DOHH2 (cell line): ENCODE data around the gene MYCL.

Experiments used
- H3F3A ChIP-seq: fragments of 200-600 bp; sonication (generic), shearing (Covaris generic); 2 replicates; pipeline ENCODE4 v1.6.0; 2016; ENCODE audit warnings: antibody characterized with exemption, mild to moderate bottlenecking; ENCODE audit not compliant: control insufficient read depth, insufficient read depth
- H3K27ac ChIP-seq: fragments of 200-600 bp; sonication (generic); 2 replicates; pipeline ENCODE4 v1.5.1; 2014; ENCODE audit warnings: low read depth, mild to moderate bottlenecking, low read length, moderate library complexity
- H3K27me3 ChIP-seq: fragments of 200-600 bp; sonication (generic); 2 replicates; pipeline ENCODE4 v1.6.1; 2014; ENCODE audit warnings: mild to moderate bottlenecking, low read length, mixed read lengths; ENCODE audit not compliant: control insufficient read depth
- H3K36me3 ChIP-seq: fragments of 200-600 bp; sonication (generic); 2 replicates; pipeline ENCODE4 v1.6.1; 2014; ENCODE audit warnings: mild to moderate bottlenecking, low read length, moderate library complexity, mixed read lengths; ENCODE audit not compliant: control insufficient read depth
- H3K4me1 ChIP-seq: fragments of 200-600 bp; sonication (generic); 2 replicates; pipeline ENCODE4 v1.6.1; 2014; ENCODE audit warnings: mild to moderate bottlenecking, low read length, mixed read lengths; ENCODE audit not compliant: control insufficient read depth
- H3K4me2 ChIP-seq: fragments of 200-600 bp; sonication (generic); 2 replicates; pipeline ENCODE4 v1.6.0; 2014; ENCODE audit warnings: mild to moderate bottlenecking, low read length, moderate library complexity
- H3K4me3 ChIP-seq: fragments of 200-600 bp; sonication (generic); 2 replicates; pipeline ENCODE4 v1.5.1; 2014; ENCODE audit warnings: mild to moderate bottlenecking, low read length, mixed read lengths
- H3K79me2 ChIP-seq: fragments of 200-600 bp; sonication (generic); 2 replicates; pipeline ENCODE4 v1.6.1; 2014; ENCODE audit warnings: mild to moderate bottlenecking, low read length, mixed read lengths; ENCODE audit not compliant: control insufficient read depth
- H3K9me2 ChIP-seq: fragments of 200-600 bp; sonication (generic); replicated peaks from 2 replicates; pipeline ENCODE4 v1.6.1; 2014; ENCODE audit warnings: mild to moderate bottlenecking, low read length, mixed read lengths; ENCODE audit not compliant: control insufficient read depth
- H3K9me3 ChIP-seq: fragments of 200-600 bp; sonication (generic); 2 replicates; pipeline ENCODE4 v1.6.1; 2014; ENCODE audit warnings: antibody characterized with exemption, low read length, mixed read lengths; ENCODE audit not compliant: control insufficient read depth, insufficient read depth
- H4K20me1 ChIP-seq: fragments of 200-600 bp; sonication (generic); 2 replicates; pipeline ENCODE4 v1.6.0; 2014; ENCODE audit warnings: low read depth, mild to moderate bottlenecking, antibody characterized with exemption, low read length, moderate library complexity; ENCODE audit not compliant: control insufficient read depth, insufficient read depth
- EZH2phosphoT487 ChIP-seq: fragments of 200-600 bp; sonication (generic); IDR thresholded peaks from 2 replicates; pipeline ENCODE4 v1.6.1; 2017; ENCODE audit warnings: borderline replicate concordance, mild to moderate bottlenecking, antibody characterized with exemption, low read length, moderate library complexity, mixed read lengths
- TF ChIP-seq, protein P1 (sequence below): fragments of 200-600 bp; sonication (generic); IDR thresholded peaks from one replicate; pipeline ENCODE4 v1.5.1; 2014; ENCODE audit warnings: antibody characterized with exemption, mild to moderate bottlenecking, low read depth, low read length; ENCODE audit not compliant: poor library complexity, severe bottlenecking

MYCL gene

DNA sequence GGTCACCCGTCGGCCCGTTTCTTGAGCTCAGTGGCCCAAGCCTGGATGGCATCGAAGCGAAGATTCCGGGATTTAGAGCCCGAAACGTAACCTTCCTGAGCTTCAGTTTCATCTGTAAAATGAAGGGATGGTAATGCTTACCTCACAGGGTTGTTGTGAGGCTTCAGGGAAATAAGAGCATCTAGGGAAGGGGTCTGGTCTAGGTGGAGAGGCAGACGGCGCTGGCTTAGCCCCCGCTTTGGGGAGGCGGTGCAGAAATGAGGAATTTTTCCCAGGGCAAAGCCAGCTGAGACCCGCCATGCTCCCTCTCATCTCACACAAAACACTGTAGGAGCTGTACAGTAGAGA, 717 bp upstream of the MYCL start:
- Histone ChIP-seq H3K79me2 (no peaks in the 10 kb centered on the region), H3F3A (no peaks in the 10 kb centered on the region; the same call in 1 of the 2 replicates), H3K36me3 (no peaks in the 10 kb centered on the region), H3K9me2 (no peaks in the 10 kb centered on the region), H3K9me3 (no peaks in the 10 kb centered on the region), H3K4me1 (peaks cover 25% of the 10 kb centered on the region), H3K4me2 (peak overlapping the region; percentile 95), H3K27ac (no peak overlapping the region), H3K4me3 (peak overlapping the region; percentile 72), H4K20me1 (no peaks in the 10 kb centered on the region), H3K27me3 (peaks cover 50% of the 10 kb centered on the region)
- TF ChIP-seq, protein P1, sequence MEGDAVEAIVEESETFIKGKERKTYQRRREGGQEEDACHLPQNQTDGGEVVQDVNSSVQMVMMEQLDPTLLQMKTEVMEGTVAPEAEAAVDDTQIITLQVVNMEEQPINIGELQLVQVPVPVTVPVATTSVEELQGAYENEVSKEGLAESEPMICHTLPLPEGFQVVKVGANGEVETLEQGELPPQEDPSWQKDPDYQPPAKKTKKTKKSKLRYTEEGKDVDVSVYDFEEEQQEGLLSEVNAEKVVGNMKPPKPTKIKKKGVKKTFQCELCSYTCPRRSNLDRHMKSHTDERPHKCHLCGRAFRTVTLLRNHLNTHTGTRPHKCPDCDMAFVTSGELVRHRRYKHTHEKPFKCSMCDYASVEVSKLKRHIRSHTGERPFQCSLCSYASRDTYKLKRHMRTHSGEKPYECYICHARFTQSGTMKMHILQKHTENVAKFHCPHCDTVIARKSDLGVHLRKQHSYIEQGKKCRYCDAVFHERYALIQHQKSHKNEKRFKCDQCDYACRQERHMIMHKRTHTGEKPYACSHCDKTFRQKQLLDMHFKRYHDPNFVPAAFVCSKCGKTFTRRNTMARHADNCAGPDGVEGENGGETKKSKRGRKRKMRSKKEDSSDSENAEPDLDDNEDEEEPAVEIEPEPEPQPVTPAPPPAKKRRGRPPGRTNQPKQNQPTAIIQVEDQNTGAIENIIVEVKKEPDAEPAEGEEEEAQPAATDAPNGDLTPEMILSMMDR = peak; percentile 49
- TF ChIP-seq EZH2phosphoT487 = no peak

DNA sequence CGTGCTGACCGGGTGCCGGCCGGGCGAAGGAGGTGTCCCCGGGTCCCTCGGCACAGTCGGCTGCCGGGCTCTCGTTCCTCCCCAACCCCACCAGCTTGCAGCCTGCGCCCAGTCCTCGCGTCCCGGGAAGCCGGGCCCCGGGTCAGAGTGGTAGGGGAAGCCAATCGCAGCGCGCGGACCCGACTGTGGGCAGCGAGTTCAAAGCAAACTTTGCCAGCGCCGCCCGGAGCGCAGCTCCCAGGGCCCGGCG, 328 bp downstream of the MYCL start:
- Histone ChIP-seq H3K27me3 (peaks cover 59% of the 10 kb centered on the region), H3K9me2 (no peaks in the 10 kb centered on the region), H3K4me3 (peak overlapping the region; percentile 72), H3K27ac (no peak overlapping the region), H3K9me3 (no peaks in the 10 kb centered on the region), H3K4me2 (peak overlapping the region; percentile 95), H3K79me2 (no peaks in the 10 kb centered on the region), H3K4me1 (peaks cover 23% of the 10 kb centered on the region), H4K20me1 (no peaks in the 10 kb centered on the region), H3F3A (no peaks in the 10 kb centered on the region; the same call in 1 of the 2 replicates), H3K36me3 (no peaks in the 10 kb centered on the region)
- TF ChIP-seq, protein P1 = no peak
- no peak for TF ChIP-seq EZH2phosphoT487

DNA sequence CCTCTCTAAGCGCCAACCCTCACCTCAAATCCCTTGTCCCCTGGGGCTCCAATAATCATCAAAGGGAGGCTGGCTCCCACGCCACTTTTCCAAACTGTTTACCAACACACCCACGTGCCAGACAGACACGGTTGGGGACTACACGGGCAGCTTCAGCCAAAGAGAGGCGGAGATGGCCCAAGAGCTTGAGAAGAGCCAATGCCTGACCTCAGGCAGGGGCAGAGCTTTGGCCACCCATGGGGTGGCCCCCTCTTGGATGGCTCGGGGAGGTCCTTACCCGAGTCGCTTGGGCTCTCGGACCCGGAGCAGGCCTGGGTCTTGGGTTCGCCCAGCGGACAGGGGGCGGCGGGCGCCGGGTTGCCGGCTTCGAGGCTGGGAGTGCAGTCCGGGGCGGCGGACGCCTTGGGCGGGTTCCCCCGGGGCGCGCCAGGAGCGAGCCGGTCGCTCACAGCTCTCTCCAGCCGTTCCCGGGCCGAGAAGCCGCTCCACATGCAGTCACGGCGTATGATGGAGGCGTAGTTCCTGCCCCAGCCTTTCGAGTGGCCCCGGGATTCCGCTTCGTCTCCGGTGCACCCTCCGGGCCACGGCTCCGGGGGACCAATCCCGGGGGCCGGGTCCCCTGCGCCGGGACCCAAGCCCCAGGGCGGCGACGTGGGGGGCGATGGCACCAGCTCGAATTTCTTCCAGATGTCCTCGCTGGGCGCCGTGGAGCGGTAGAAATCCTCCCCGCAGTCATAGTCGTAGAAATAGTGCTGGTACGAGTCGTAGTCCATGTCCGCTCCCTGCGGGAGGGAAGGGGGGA, 854 bp downstream of the MYCL start:
- H3K27me3 ChIP-seq = peaks cover 64% of the 10 kb centered on the region
- no peak overlapping the region for H3K27ac ChIP-seq
- H3K4me2 ChIP-seq = peak overlapping the region; percentile 95
- H4K20me1 ChIP-seq = no peaks in the 10 kb centered on the region
- H3F3A ChIP-seq = no peaks in the 10 kb centered on the region; the same call in 1 of the 2 replicates
- H3K4me1 ChIP-seq = peaks cover 23% of the 10 kb centered on the region
- no peaks in the 10 kb centered on the region for H3K79me2 ChIP-seq
- no peaks in the 10 kb centered on the region for H3K9me3 ChIP-seq
- TF ChIP-seq EZH2phosphoT487 = no peak
- TF ChIP-seq, protein P1 = no peak
- peak overlapping the region; percentile 72 for H3K4me3 ChIP-seq
- no peaks in the 10 kb centered on the region for H3K36me3 ChIP-seq
- H3K9me2 ChIP-seq = no peaks in the 10 kb centered on the region
